Measurements from ENCODE around the gene CPNE8. TPM values are rescaled to one million over a fixed set of nuclear protein-coding genes. Genes with fewer than 3 reads are reported as not detected.

CPNE8 gene
- total RNA-seq, 1 donor from 2014 or later: 2.2 TPM

DNA sequence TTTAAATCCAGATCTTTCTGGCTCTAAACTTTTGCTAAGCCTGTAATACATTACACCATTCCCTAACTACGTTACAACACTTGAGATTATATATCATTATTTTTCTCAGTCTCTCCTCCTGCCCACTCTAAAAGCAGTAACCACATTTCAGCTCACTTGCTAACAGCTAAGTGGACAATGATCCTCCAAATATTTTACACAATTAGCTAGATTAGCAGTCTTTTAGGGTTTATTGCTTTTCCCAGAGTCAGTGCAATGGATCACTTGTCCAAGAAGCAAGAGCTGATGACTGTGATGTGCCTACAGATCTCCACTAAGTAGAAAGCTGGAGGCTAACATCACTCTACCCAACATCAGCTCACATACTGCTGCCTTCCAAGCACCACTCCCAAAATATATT, 17.6 kb downstream of the CPNE8 start:
- POLR2A ChIA-PET: no interaction called here

GRCh38 chr12:38886931-38887330, 18.5 kb downstream of the CPNE8 start:
- intact Hi-C loops (cut with micrococcal nuclease): no loop called here
- Mint-ChIP-seq H3K4me3 (no peak overlapping the region), H3K4me1 (no peaks in the 10 kb centered on the region)

More for the DNA sequence above, 17.6 kb downstream of the CPNE8 start:
- TF ChIP-seq, protein P1, sequence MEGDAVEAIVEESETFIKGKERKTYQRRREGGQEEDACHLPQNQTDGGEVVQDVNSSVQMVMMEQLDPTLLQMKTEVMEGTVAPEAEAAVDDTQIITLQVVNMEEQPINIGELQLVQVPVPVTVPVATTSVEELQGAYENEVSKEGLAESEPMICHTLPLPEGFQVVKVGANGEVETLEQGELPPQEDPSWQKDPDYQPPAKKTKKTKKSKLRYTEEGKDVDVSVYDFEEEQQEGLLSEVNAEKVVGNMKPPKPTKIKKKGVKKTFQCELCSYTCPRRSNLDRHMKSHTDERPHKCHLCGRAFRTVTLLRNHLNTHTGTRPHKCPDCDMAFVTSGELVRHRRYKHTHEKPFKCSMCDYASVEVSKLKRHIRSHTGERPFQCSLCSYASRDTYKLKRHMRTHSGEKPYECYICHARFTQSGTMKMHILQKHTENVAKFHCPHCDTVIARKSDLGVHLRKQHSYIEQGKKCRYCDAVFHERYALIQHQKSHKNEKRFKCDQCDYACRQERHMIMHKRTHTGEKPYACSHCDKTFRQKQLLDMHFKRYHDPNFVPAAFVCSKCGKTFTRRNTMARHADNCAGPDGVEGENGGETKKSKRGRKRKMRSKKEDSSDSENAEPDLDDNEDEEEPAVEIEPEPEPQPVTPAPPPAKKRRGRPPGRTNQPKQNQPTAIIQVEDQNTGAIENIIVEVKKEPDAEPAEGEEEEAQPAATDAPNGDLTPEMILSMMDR (IDR thresholded peaks at IDR 0.05): no peak
- Mint-ChIP-seq H3K9me3 (no peaks in the 10 kb centered on the region), H3K27me3 (no peaks in the 10 kb centered on the region), H3K27ac (no peak overlapping the region), H3K4me3 (no peak overlapping the region), H3K4me1 (no peaks in the 10 kb centered on the region), H3K36me3 (ENCODE audit: low read depth) (no peaks in the 10 kb centered on the region)
- intact Hi-C loops (cut with micrococcal nuclease): no loop called here
- DNase-seq (no peak), ATAC-seq (ENCODE audit: low read depth) (no peak)
- CTCF ChIA-PET: no interaction called here

GRCh38 chr12:38886064-38886463, 19.3 kb downstream of the CPNE8 start:
- H3K4me1 Mint-ChIP-seq: no peaks in the 10 kb centered on the region
- CTCF ChIA-PET: no interaction called here
- H3K4me3 Mint-ChIP-seq: no peak overlapping the region
- no peak overlapping the region for H3K27ac Mint-ChIP-seq
- H3K36me3 Mint-ChIP-seq (ENCODE audit: low read depth): no peaks in the 10 kb centered on the region
- no peaks in the 10 kb centered on the region for H3K9me3 Mint-ChIP-seq
- POLR2A ChIA-PET: no interaction called here
- H3K27me3 Mint-ChIP-seq: no peaks in the 10 kb centered on the region
- no peak for ATAC-seq (ENCODE audit: low read depth)
- TF ChIP-seq, protein P1 (IDR thresholded peaks at IDR 0.05): no peak
- DNase-seq: no peak
- intact Hi-C loops (cut with micrococcal nuclease): no loop called here

More at GRCh38 chr12:38886931-38887330, 18.5 kb downstream of the CPNE8 start:
- no peak for ATAC-seq (ENCODE audit: low read depth)
- ChIA-PET POLR2A (no interaction called here), CTCF (no interaction called here)
- Mint-ChIP-seq H3K27ac (no peak overlapping the region), H3K9me3 (no peaks in the 10 kb centered on the region), H3K27me3 (no peaks in the 10 kb centered on the region), H3K36me3 (ENCODE audit: low read depth) (no peaks in the 10 kb centered on the region)
- TF ChIP-seq, protein P1 (IDR thresholded peaks at IDR 0.05): no peak
- DNase-seq: no peak

GRCh38 chr12:38884666-38885065, 20.7 kb downstream of the CPNE8 start:
- TF ChIP-seq, protein P1 (IDR thresholded peaks at IDR 0.05): no peak
- intact Hi-C loops (cut with micrococcal nuclease): no loop called here
- H3K4me1 Mint-ChIP-seq: no peaks in the 10 kb centered on the region
- CTCF ChIA-PET: no interaction called here
- H3K4me3 Mint-ChIP-seq: no peak overlapping the region
- POLR2A ChIA-PET: no interaction called here
- H3K36me3 Mint-ChIP-seq (ENCODE audit: low read depth): no peaks in the 10 kb centered on the region
- H3K9me3 Mint-ChIP-seq: no peaks in the 10 kb centered on the region
- no peak overlapping the region for H3K27ac Mint-ChIP-seq
- no peak for ATAC-seq (ENCODE audit: low read depth)
- no peaks in the 10 kb centered on the region for H3K27me3 Mint-ChIP-seq
- no peak for DNase-seq

DNA sequence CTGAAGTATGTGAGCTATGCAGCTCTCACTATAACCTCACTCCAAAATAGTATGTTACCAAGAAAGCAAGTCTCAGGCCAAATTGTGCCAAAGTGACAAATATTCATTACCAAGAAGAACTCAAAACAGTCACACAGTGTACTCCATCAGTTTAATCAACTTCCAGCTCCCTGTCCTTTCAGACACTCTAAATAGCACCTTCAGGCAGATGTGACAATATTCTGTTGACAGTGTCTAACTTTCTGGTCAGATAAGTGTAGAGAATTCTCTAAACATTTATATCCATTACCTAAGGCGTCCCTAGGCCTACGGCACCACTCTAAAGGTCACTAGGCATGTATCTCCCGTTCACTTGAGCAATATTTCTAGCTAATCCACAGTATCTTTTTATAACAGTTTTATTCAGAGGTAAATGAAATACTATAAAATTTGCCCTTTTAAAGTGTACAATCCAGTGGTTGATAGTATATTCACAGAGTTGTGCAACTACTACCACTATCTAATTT, 21.7 kb downstream of the CPNE8 start:
- ChIA-PET POLR2A (no interaction called here), CTCF (no interaction called here)
- DNase-seq (no peak), ATAC-seq (ENCODE audit: low read depth) (no peak)
- TF ChIP-seq, protein P1 (IDR thresholded peaks at IDR 0.05): no peak
- no peaks in the 10 kb centered on the region for H3K36me3 Mint-ChIP-seq (ENCODE audit: low read depth)
- H3K27ac Mint-ChIP-seq: no peak overlapping the region
- H3K4me1 Mint-ChIP-seq: no peaks in the 10 kb centered on the region
- intact Hi-C loops (cut with micrococcal nuclease): no loop called here
- H3K4me3 Mint-ChIP-seq: no peak overlapping the region
- no peaks in the 10 kb centered on the region for H3K27me3 Mint-ChIP-seq
- H3K9me3 Mint-ChIP-seq: no peaks in the 10 kb centered on the region

Data from activated B cell treated with CpG ODN at 0.5 μM for 24 hours (primary cell).